ENCODE data around the gene PPP4R3A. TPM values are rescaled to one million over a fixed set of nuclear protein-coding genes. Genes with fewer than 3 reads are reported as not detected.

Gene PPP4R3A
- total RNA-seq, 1 experiment from 2014 or later, result 74.4 TPM

DNA sequence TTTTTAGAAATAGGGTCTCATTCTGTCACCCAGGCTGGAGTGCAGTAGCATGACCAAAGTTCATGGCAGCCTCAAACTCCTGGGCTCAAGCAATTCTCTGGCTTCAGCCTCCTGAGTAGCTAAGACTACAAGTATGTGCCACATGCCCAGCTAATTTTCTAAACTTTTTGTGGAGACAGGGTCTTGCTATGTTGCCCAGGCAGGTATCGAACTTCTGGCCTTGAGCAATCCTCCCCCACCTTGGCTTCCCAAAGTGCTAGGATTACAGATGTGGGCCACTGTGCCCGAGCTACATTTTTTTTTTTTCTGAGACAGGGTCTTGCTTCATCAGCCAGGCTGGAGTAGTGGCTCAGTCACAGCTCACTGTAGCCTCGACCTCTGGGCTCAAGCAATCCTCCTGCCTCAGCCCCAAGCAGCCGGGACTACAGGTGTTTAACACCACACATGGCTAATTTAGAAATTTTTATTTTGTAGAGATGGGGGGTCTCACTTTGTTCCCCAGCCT is 7.1 kb downstream of the PPP4R3A start:
- Histone ChIP-seq H3K36me3 (ENCODE audit: low read depth, low read length) (peaks cover 30% of the 10 kb centered on the region), H3K79me2 (ENCODE audit: low read length) (peaks cover 96% of the 10 kb centered on the region), H3K9me3 (ENCODE audit: low read length) (no peaks in the 10 kb centered on the region), H3F3A (ENCODE audit: low read length, unreplicated experiment) (no peaks in the 10 kb centered on the region), H3K4me3 (ENCODE audit: low read length) (no peak overlapping the region), H3K4me1 (ENCODE audit: insufficient read depth, low read length) (peaks cover 10% of the 10 kb centered on the region; the same call in 1 of the 2 replicates), H3K9ac (ENCODE audit: low read length) (no peak overlapping the region), H3K27ac (ENCODE audit: low read length) (no peak overlapping the region), H3K9me2 (replicated peaks; ENCODE audit: low read length) (no peaks in the 10 kb centered on the region), H2AFZ (ENCODE audit: low read length) (no peak overlapping the region), H3K27me3 (ENCODE audit: low read length) (no peaks in the 10 kb centered on the region), H4K20me1 (ENCODE audit: low read length) (peaks cover 63% of the 10 kb centered on the region), H3K4me2 (ENCODE audit: low read length) (no peak overlapping the region)
- DNase-seq, result no peak
- ChIA-PET POLR2A (ENCODE audit: unreplicated experiment) (no interaction called here), CTCF (no interaction called here)
- no peak for TF ChIP-seq EZH2phosphoT487 (IDR thresholded peaks at IDR 0.05; ENCODE audit: borderline replicate concordance, low read length)
- intact Hi-C loops (cut with micrococcal nuclease), result no loop called here
- ATAC-seq, result no peak
- BruUV-seq (replicated peaks), result no TSS peak

DNA sequence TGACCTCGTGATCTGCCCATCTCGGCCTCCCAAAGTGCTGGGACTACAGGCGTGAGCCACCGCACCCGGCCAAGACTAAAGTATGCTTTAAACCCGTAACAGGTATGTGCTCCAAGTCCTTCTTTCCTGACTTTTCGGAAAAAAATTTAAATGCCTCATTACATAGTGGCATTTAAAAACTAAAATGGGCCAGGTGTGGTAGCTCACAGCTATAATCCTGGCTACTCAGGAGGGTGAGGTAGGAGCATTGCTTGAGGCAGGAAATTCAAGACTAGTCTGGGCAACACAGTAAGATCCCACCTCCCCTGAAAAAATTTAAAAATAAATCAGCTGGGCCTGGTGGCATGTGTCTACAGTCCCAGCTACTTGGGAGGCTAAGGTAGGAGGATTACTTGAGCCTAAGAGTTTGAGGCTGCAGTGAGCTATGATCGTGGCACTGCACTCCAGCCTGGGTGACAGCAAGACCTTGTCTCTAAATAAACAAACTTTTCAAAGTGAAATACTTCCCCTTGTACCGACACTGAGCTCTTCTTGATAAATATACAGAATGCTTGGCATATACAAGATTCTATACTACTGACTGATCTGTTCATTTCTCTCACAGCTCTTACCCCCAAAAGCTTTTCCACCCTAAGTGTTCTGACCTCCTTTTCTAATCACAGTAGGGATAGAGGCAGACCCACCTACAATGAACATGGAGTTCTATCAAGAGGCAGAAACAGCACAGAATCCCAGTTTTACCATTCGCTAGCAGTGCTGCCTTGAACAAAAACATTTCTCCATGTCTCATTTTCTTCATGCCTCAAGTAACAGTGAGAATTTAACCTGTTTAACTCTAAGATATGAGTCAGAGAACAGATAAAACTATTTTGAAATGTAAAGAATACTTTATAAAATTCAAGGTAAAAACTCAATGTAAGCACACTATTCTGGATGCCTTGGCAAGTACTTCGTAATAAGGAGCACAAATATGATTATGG is 7.9 kb downstream of the PPP4R3A start:
- no peak for TF ChIP-seq EZH2phosphoT487 (IDR thresholded peaks at IDR 0.05; ENCODE audit: borderline replicate concordance, low read length)
- TF ChIP-seq, protein P1, sequence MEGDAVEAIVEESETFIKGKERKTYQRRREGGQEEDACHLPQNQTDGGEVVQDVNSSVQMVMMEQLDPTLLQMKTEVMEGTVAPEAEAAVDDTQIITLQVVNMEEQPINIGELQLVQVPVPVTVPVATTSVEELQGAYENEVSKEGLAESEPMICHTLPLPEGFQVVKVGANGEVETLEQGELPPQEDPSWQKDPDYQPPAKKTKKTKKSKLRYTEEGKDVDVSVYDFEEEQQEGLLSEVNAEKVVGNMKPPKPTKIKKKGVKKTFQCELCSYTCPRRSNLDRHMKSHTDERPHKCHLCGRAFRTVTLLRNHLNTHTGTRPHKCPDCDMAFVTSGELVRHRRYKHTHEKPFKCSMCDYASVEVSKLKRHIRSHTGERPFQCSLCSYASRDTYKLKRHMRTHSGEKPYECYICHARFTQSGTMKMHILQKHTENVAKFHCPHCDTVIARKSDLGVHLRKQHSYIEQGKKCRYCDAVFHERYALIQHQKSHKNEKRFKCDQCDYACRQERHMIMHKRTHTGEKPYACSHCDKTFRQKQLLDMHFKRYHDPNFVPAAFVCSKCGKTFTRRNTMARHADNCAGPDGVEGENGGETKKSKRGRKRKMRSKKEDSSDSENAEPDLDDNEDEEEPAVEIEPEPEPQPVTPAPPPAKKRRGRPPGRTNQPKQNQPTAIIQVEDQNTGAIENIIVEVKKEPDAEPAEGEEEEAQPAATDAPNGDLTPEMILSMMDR (conservative IDR thresholded peaks at IDR 0.05; ENCODE audit: low read depth, low read length), result no peak
- no peak for TF ChIP-seq EZH2 (IDR thresholded peaks at IDR 0.05; ENCODE audit: low read length, unreplicated experiment)
- ChIA-PET POLR2A (ENCODE audit: unreplicated experiment) (no interaction called here), CTCF (no interaction called here)
- ATAC-seq (no peak), DNase-seq (no peak)
- Histone ChIP-seq H2AFZ (ENCODE audit: low read length) (no peak overlapping the region), H3K27ac (ENCODE audit: low read length) (no peak overlapping the region), H3K4me3 (ENCODE audit: low read length) (no peak overlapping the region), H3K4me1 (ENCODE audit: insufficient read depth, low read length) (peaks cover 10% of the 10 kb centered on the region; the same call in 1 of the 2 replicates), H3K9me3 (ENCODE audit: low read length) (no peaks in the 10 kb centered on the region), H3K36me3 (ENCODE audit: low read depth, low read length) (peaks cover 33% of the 10 kb centered on the region), H3K27me3 (ENCODE audit: low read length) (no peaks in the 10 kb centered on the region), H4K20me1 (ENCODE audit: low read length) (peaks cover 64% of the 10 kb centered on the region), H3K9ac (ENCODE audit: low read length) (no peak overlapping the region), H3K4me2 (ENCODE audit: low read length) (no peak overlapping the region), H3K79me2 (ENCODE audit: low read length) (peaks cover 98% of the 10 kb centered on the region), H3K9me2 (replicated peaks; ENCODE audit: low read length) (no peaks in the 10 kb centered on the region), H3F3A (ENCODE audit: low read length, unreplicated experiment) (no peaks in the 10 kb centered on the region)
- intact Hi-C loops (cut with micrococcal nuclease), result no loop called here
- BruUV-seq (replicated peaks), result no TSS peak

DNA sequence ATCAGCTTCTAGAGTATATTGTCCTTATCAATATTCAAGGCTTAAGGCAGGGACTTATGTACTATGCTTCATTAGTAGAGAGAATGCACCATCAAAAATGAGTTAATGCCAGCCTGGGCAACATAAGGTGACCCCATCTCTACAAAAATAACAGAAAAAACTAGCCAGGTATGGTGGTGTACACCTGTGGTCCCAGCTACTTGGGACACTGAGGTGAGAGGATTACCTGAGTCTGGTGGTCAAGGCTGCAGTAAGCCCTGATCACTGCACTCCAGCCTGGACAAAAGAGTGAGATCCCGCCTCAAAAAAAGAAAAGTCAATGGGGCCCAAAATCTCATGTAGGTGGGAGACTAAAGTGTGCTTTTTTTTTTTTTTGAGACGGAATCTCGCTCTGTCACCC is 8.8 kb downstream of the PPP4R3A start:
- POLR2A ChIA-PET (ENCODE audit: unreplicated experiment), result no interaction called here
- peaks cover 66% of the 10 kb centered on the region for H4K20me1 ChIP-seq (ENCODE audit: low read length)

More for the DNA sequence above, 8.8 kb downstream of the PPP4R3A start:
- ATAC-seq (no peak), DNase-seq (no peak)
- CTCF ChIA-PET, result no interaction called here
- H3K36me3 ChIP-seq (ENCODE audit: low read depth, low read length), result peaks cover 29% of the 10 kb centered on the region
- H2AFZ ChIP-seq (ENCODE audit: low read length), result no peak overlapping the region
- H3K4me2 ChIP-seq (ENCODE audit: low read length), result no peak overlapping the region
- BruUV-seq (replicated peaks), result no TSS peak
- H3K9ac ChIP-seq (ENCODE audit: low read length), result no peak overlapping the region
- H3K4me3 ChIP-seq (ENCODE audit: low read length), result no peak overlapping the region
- H3K4me1 ChIP-seq (ENCODE audit: insufficient read depth, low read length), result peaks cover 4% of the 10 kb centered on the region; the same call in 1 of the 2 replicates
- TF ChIP-seq, protein P1 (conservative IDR thresholded peaks at IDR 0.05; ENCODE audit: low read depth, low read length), result no peak
- no peak for TF ChIP-seq EZH2phosphoT487 (IDR thresholded peaks at IDR 0.05; ENCODE audit: borderline replicate concordance, low read length)
- TF ChIP-seq EZH2 (IDR thresholded peaks at IDR 0.05; ENCODE audit: low read length, unreplicated experiment), result no peak
- intact Hi-C loops (cut with micrococcal nuclease), result no loop called here
- H3K79me2 ChIP-seq (ENCODE audit: low read length), result peaks cover 99% of the 10 kb centered on the region
- H3K9me2 ChIP-seq (replicated peaks; ENCODE audit: low read length), result no peaks in the 10 kb centered on the region
- H3K9me3 ChIP-seq (ENCODE audit: low read length), result no peaks in the 10 kb centered on the region
- H3F3A ChIP-seq (ENCODE audit: low read length, unreplicated experiment), result no peaks in the 10 kb centered on the region
- no peaks in the 10 kb centered on the region for H3K27me3 ChIP-seq (ENCODE audit: low read length)
- no peak overlapping the region for H3K27ac ChIP-seq (ENCODE audit: low read length)

Data from PC-3 (cell line).